Amniotic epithelial cell (primary cell): ENCODE data around the gene PCDHA3.
A peak's percentile ranks its signal among the peaks of the same experiment; 100 is the strongest.
"Not testable (repeated sequence)": the region's sequence is repeated elsewhere in the genome, so short reads cannot be mapped to it uniquely, and the experiment has no call there.

Experiments
- DNase-seq: peaks from one replicate; pipeline ENCODE4 v3.0.0-alpha.2; 2010; ENCODE audit warnings: low read depth

The PCDHA3 gene

DNA sequence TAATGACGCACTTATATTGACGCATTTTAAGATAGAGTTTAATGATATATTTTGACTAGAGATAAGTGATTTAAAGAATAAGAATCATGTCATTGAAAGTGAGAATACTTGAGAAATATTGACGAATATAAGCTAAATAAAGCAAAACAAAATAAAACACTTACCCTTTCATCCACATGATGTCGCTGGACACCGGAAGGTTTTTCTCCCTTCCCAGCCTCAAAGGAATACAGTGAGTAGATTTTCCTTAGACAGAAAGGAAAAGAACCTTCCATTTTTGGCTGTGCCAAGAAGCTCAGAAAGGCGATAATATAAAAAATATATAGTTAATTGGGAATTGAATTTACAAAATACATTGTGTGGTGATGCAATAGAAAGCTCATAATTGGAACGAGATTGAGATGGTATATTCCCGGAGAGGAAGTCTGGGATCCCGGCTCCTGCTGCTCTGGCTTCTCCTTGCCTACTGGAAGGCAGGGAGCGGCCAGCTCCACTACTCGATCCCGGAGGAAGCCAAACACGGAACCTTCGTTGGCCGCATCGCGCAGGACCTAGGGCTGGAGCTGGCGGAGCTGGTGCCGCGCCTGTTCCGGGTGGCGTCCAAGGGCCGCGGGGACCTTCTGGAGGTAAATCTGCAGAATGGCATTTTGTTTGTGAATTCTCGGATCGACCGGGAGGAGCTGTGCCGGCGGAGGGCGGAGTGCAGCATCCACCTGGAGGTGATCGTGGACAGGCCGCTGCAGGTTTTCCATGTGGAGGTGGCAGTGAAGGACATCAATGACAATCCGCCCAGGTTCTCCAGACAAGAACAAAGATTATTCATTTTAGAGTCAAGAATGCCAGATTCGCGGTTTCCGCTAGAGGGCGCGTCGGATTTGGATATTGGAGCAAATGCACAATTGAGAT is 20.8 kb downstream of the PCDHA3 start, which contains the start of gene PCDHA5:
PCDHA5 (plus strand) TSS at position 239 of the 906 bp plus-strand sequence.
- DNase-seq: no peak

- DNase-seq: no peak
These were observed 21.4 kb downstream of the PCDHA3 start for GRCh38 chr5:140822281-140822629.

GRCh38 chr5:140822969-140823368 is 22.1 kb downstream of the PCDHA3 start:
- DNase-seq: not testable (repeated sequence)

- no peak for DNase-seq
These were observed 22.6 kb downstream of the PCDHA3 start for GRCh38 chr5:140823475-140823874.

GRCh38 chr5:140827704-140828361 is 27.0 kb downstream of the PCDHA3 start, which contains the start of gene PCDHA6:
PCDHA6 (plus strand) TSS chr5:140827960; CDS start chr5:140828092, 132 bp downstream.
- no peak for DNase-seq

- DNase-seq: no peak
These were observed 27.5 kb downstream of the PCDHA3 start for GRCh38 chr5:140828362-140828737.

- DNase-seq: not testable (repeated sequence)
These were observed 28.9 kb downstream of the PCDHA3 start for GRCh38 chr5:140829511-140830501.

- peak; percentile 0 for DNase-seq
These were observed 33.1 kb downstream of the PCDHA3 start, which contains the start of gene PCDHA7 for GRCh38 chr5:140833993-140834392. PCDHA7 (plus strand) TSS chr5:140834269; CDS start chr5:140834384, 115 bp downstream.

DNA sequence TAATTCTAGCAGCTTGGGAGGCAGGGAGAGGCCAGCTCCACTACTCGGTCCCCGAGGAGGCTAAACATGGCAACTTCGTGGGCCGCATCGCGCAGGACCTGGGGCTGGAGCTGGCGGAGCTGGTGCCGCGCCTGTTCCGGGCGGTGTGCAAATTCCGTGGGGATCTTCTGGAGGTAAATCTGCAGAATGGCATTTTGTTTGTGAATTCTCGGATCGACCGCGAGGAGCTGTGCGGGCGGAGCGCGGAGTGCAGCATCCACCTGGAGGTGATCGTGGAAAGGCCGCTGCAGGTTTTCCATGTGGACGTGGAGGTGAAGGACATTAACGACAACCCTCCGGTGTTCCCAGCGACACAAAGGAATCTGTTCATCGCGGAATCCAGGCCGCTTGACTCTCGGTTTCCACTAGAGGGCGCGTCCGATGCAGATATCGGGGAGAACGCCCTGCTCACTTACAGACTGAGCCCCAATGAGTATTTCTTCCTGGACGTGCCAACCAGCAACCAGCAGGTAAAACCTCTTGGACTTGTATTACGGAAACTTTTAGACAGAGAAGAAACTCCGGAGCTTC is 33.7 kb downstream of the PCDHA3 start:
- not testable (repeated sequence) for DNase-seq

- DNase-seq: no peak
These were observed 35.0 kb downstream of the PCDHA3 start for GRCh38 chr5:140835622-140836510.

- no peak for DNase-seq
These were observed 40.4 kb downstream of the PCDHA3 start, which contains the start of gene PCDHA8 for GRCh38 chr5:140840978-140841962. PCDHA8 (plus strand) TSS chr5:140841187; CDS start chr5:140841322, 135 bp downstream.

DNA sequence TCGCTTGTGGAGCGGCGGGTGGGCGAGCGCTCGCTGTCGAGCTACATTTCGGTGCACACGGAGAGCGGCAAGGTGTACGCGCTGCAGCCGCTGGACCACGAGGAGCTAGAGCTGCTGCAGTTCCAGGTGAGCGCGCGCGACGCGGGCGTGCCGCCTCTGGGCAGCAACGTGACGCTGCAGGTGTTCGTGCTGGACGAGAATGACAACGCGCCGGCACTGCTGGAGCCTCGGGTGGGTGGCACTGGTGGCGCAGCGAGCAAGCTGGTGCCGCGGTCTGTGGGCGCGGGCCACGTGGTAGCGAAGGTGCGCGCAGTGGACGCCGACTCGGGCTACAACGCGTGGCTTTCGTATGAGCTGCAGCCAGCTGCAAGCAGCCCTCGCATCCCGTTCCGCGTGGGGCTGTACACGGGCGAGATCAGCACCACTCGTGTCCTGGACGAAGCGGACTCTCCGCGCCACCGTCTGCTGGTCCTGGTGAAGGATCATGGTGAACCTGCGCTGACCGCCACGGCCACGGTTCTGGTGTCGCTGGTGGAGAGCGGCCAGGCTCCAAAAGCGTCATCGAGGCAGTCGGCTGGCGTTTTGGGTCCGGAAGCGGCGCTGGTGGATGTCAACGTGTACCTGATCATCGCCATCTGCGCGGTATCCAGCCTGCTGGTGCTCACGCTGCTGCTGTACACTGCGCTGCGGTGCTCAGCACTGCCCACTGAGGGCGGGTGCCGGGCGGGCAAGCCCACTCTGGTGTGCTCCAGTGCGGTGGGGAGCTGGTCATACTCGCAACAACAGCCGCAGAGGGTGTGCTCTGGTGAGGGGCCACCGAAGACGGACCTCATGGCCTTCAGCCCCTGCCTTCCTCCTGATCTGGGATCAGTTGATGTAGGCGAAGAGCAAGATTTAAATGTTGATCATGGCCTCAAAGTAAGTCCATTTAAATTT is 42.2 kb downstream of the PCDHA3 start:
- no peak for DNase-seq

DNA sequence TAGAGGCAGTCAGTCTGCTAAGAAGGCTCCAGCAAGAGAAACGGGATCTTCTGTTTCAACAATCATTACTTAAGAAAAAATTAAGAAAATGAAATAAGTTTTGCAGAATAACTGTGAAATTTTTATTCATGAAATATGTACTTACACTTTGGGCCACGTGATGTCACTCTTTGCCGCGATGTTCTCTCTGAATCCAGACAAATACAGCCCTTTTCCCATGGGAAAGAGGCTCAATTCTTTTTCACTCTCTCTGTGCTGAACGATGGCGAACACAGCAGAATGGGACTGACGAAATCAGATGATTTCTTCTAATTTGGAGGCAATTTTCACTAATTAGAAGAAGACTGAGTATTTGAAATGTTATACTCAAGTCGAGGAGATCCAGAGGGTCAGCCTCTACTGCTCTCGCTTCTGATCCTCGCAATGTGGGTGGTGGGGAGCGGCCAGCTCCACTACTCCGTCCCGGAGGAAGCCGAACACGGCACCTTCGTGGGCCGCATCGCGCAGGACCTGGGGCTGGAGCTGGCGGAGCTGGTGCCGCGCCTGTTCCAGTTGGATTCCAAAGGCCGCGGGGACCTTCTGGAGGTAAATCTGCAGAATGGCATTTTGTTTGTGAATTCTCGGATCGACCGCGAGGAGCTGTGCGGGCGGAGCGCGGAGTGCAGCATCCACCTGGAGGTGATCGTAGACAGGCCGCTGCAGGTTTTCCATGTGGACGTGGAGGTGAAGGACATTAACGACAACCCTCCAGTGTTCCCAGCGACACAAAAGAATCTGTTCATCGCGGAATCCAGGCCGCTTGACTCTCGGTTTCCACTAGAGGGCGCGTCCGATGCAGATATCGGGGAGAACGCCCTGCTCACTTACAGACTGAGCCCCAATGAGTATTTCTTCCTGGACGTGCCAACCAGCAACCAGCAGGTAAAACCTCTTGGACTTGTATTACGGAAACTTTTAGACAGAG is 47.6 kb downstream of the PCDHA3 start, which contains the start of gene PCDHA9:
PCDHA9 (plus strand) TSS at position 244 of the 964 bp plus-strand sequence; CDS start at position 358, 114 bp downstream.
- DNase-seq: not testable (repeated sequence)

GRCh38 chr5:140849831-140850634 is 49.2 kb downstream of the PCDHA3 start:
- not testable (repeated sequence) for DNase-seq
